Colonic mucosa (tissue), 4 donors: ENCODE results near the gene ANKRD10. TPM values are rescaled to one million over a fixed set of nuclear protein-coding genes. Genes with fewer than 3 reads are reported as not detected.

ENCODE experiments used
- DNase-seq: peaks from one replicate; pipeline ENCODE4 v3.0.0-alpha.2; 2020
- H3K27ac ChIP-seq: fragments of 200-600 bp; one replicate; pipeline ENCODE4 v1.8.0; 2021
- H3K27me3 ChIP-seq: fragments of 200-600 bp; one replicate; pipeline ENCODE4 v1.8.0; 2021
- H3K36me3 ChIP-seq: fragments of 200-600 bp; one replicate; pipeline ENCODE4 v1.8.0; 2021
- H3K4me1 ChIP-seq: fragments of 200-600 bp; one replicate; pipeline ENCODE4 v1.8.0; 2021; ENCODE audit warnings: mild to moderate bottlenecking
- H3K4me3 ChIP-seq: fragments of 200-600 bp; one replicate; pipeline ENCODE4 v1.8.0; 2021
- H3K9ac ChIP-seq, 2 donors: one replicate each; pipeline ENCODE4 v1.7.0; 2013; ENCODE audit warnings: control low read depth in 2 of 2, low read depth in 2 of 2, low read length in 2 of 2
- H3K9me3 ChIP-seq: fragments of 200-600 bp; one replicate; pipeline ENCODE4 v1.8.0; 2021
- CTCF ChIP-seq: fragments of 200-600 bp; IDR thresholded peaks from one replicate; pipeline ENCODE4 v1.8.0; 2022; ENCODE audit warnings: antibody characterized with exemption, mild to moderate bottlenecking
- intact Hi-C: fragments of 100-400 bp; cut with DNase I; formaldehyde crosslinking; loops from one replicate; pipeline ENCODE4 v1.14.1; 2022
- total RNA-seq, 2 donors: library from RNA; stranded (reverse); fragmentation: NEBNext Ultra II Directional in 1 of 2; extraction: Animal tissue kit (Norgen Biotek cat#: 25700) in 1 of 2; gene quantifications; one replicate each; pipeline ENCODE4 v1.2.1, GENCODE V29; 2021
- donor health status: healthy.
- donor health status: DM: no; HTN: no; CAD: no.
- donor health status: DM: no; HTN: no; CAD: no.

ANKRD10 gene
- total RNA-seq, 2 donors from 2014 or later = 94.9 to 123 TPM

DNA sequence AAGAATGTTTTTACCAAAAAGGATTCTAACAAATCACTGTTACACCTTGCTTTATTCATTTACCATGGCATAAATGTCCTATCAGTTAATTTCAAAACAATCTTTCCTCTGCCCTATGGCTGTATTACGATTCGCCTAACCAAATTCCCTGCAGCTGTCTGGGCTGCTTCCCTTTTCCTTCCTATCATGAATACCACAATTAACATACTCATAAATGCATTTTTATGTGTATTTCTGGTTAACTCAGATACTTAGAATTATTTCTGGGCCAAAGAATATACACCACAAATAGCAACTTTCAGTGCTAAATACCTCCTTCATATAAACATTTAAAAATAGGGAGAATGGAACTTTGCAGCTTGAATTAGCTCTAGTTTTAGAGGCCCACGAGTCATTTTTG, 30.4 kb downstream of the ANKRD10 start:
- Histone ChIP-seq H3K4me3 (no peak overlapping the region), H3K4me1 (no peaks in the 10 kb centered on the region), H3K27me3 (no peaks in the 10 kb centered on the region), H3K9ac (no peak overlapping the region), H3K9me3 (no peaks in the 10 kb centered on the region), H3K27ac (no peak overlapping the region), H3K36me3 (no peaks in the 10 kb centered on the region)
- intact Hi-C loops = no loop called here
- no peak for TF ChIP-seq CTCF
- no peak for DNase-seq

- TF ChIP-seq CTCF = no peak
- H3K27ac ChIP-seq = no peak overlapping the region
- DNase-seq = no peak
- no peak overlapping the region for H3K4me3 ChIP-seq
- H3K9me3 ChIP-seq = no peaks in the 10 kb centered on the region
- no peaks in the 10 kb centered on the region for H3K4me1 ChIP-seq
- H3K27me3 ChIP-seq = no peaks in the 10 kb centered on the region
- H3K36me3 ChIP-seq = no peaks in the 10 kb centered on the region
- intact Hi-C loops = no loop called here
- no peak overlapping the region for H3K9ac ChIP-seq
Measured at GRCh38 chr13:110883542-110883941, 31.3 kb downstream of the ANKRD10 start.

DNA sequence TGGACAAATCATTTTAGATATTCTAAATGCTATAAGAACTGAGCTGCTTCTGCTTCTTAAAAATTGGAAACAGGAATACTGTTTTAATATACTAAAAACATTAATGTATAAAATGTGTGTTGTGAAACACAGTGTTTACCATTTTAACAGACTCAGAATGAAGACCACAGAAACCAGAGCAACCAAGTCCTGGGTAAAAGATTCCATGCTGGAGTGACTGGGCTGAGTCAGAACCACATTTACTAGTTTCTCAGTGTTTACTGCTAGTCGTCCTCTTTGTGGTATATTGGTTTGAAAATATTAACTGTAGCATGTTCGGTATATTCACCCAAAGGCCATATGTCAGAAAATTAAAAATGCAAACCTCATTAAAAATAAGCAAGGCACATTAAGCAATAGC, 31.9 kb downstream of the ANKRD10 start:
- DNase-seq = no peak
- Histone ChIP-seq H3K9ac (no peak overlapping the region), H3K4me1 (no peaks in the 10 kb centered on the region), H3K36me3 (no peaks in the 10 kb centered on the region), H3K4me3 (no peak overlapping the region), H3K27me3 (no peaks in the 10 kb centered on the region), H3K27ac (no peak overlapping the region), H3K9me3 (no peaks in the 10 kb centered on the region)
- intact Hi-C loops = no loop called here
- no peak for TF ChIP-seq CTCF

- intact Hi-C loops = no loop called here
- H3K27me3 ChIP-seq = no peaks in the 10 kb centered on the region
- DNase-seq = no peak
- no peaks in the 10 kb centered on the region for H3K36me3 ChIP-seq
- no peak overlapping the region for H3K9ac ChIP-seq
- H3K27ac ChIP-seq = no peak overlapping the region
- no peaks in the 10 kb centered on the region for H3K4me1 ChIP-seq
- no peak for TF ChIP-seq CTCF
- no peaks in the 10 kb centered on the region for H3K9me3 ChIP-seq
- H3K4me3 ChIP-seq = no peak overlapping the region
Measured at GRCh38 chr13:110881839-110882627, 32.8 kb downstream of the ANKRD10 start.

- no peaks in the 10 kb centered on the region for H3K36me3 ChIP-seq
- intact Hi-C loops = no loop called here
- H3K4me1 ChIP-seq = no peaks in the 10 kb centered on the region
- no peak overlapping the region for H3K4me3 ChIP-seq
- H3K9ac ChIP-seq = no peak overlapping the region
- no peaks in the 10 kb centered on the region for H3K27me3 ChIP-seq
- DNase-seq = no peak
- no peak for TF ChIP-seq CTCF
- H3K27ac ChIP-seq = no peak overlapping the region
- no peaks in the 10 kb centered on the region for H3K9me3 ChIP-seq
Measured at GRCh38 chr13:110880627-110881026, 34.2 kb downstream of the ANKRD10 start.
